Endothelial cell of umbilical vein (primary cell): ENCODE data around the gene PMFBP1. TPM values are rescaled to one million over a fixed set of nuclear protein-coding genes. Genes with fewer than 3 reads are reported as not detected.

Source experiments
- BruUV-seq: library from RNA; stranded (reverse); fragments of 400-500 nt; replicated peaks from 2 replicates; lab custom pipeline; 2021; lab: Mats Ljungman, UMichigan
- CTCF ChIA-PET: fragments of 300-600, 350-600 bp; sonication (Branson Sonifier 250); formaldehyde crosslinking; loops from one replicate; lab custom pipeline; 2021; ENCODE audit warnings: antibody characterized with exemption, inconsistent platforms; lab: Charles Lee
- POLR2A ChIA-PET: fragments of 300-600, 350-600 bp; sonication (Branson Sonifier 250); formaldehyde crosslinking; loops from one replicate; lab custom pipeline; 2021; ENCODE audit warnings: antibody characterized with exemption, inconsistent platforms; lab: Charles Lee
- DNase-seq: peaks from one replicate; pipeline ENCODE4 v3.0.0-alpha.2; 2011; ENCODE audit warnings: low read depth, low spot score
- FAIRE-seq: peaks from 2 replicates; lab custom pipeline; 2011; peaks lifted over from hg19 to GRCh38; lab: Jason Lieb, UNC
- H2AFZ ChIP-seq: 2 replicates; pipeline ENCODE4 v1.6.0; 2012; ENCODE audit warnings: low read depth, low read length, control low read depth, inconsistent platforms
- H3K27ac ChIP-seq: 2 replicates; pipeline ENCODE4 v1.5.1; 2011; ENCODE audit warnings: low read depth, mild to moderate bottlenecking, control low read depth, low read length, moderate library complexity; ENCODE audit not compliant: insufficient read depth
- H3K27me3 ChIP-seq, 2 experiments: 2 replicates each; pipeline versions ENCODE4 v1.6.0 to v1.6.1; 2011; ENCODE audit warnings: low read length in 2 of 2, mixed read lengths in 1 of 2; ENCODE audit not compliant: control insufficient read depth in 2 of 2, insufficient read depth in 2 of 2
- H3K36me3 ChIP-seq, 2 experiments: 2 replicates in 1 of 2; 3 replicates in 1 of 2; pipeline ENCODE4 v1.5.1; 2011; ENCODE audit warnings: low read length in 2 of 2, mild to moderate bottlenecking in 1 of 2, moderate library complexity in 1 of 2; ENCODE audit not compliant: control insufficient read depth in 2 of 2, insufficient read depth in 2 of 2; ENCODE audit errors: extremely low read depth in 1 of 2
- H3K4me1 ChIP-seq: 3 replicates; pipeline ENCODE4 v1.5.1; 2011; ENCODE audit warnings: mild to moderate bottlenecking, low read length; ENCODE audit not compliant: control insufficient read depth, insufficient read depth; ENCODE audit errors: extremely low read depth
- H3K4me2 ChIP-seq: 2 replicates; pipeline ENCODE4 v1.6.1; 2011; ENCODE audit warnings: low read length, control low read depth, mixed read lengths; ENCODE audit not compliant: insufficient read depth
- H3K4me3 ChIP-seq, 3 experiments: fragments of 200-600 bp in 1 of 3; sonication (generic), shearing (Covaris generic) in 1 of 3; replicated peaks in 1 of 3; 2 replicates each; pipeline ENCODE4 v1.5.1; 2011 to 2016; ENCODE audit warnings: control low read depth in 3 of 3, low read length in 3 of 3, mild to moderate bottlenecking in 2 of 3, inconsistent platforms in 1 of 3, low read depth in 1 of 3, moderate library complexity in 1 of 3; ENCODE audit not compliant: insufficient read depth in 1 of 3
- H3K79me2 ChIP-seq: 2 replicates; pipeline ENCODE4 v1.6.0; 2012; ENCODE audit warnings: low read length, inconsistent platforms; ENCODE audit not compliant: control insufficient read depth, insufficient read depth
- H3K9ac ChIP-seq: replicated peaks from 2 replicates; pipeline ENCODE3; 2011; ENCODE audit warnings: low read length, control low read depth; ENCODE audit not compliant: insufficient read depth; ENCODE audit errors: extremely low read depth
- H3K9me1 ChIP-seq: replicated peaks from 3 replicates; pipeline ENCODE4 v1.6.0; 2011; ENCODE audit warnings: mild to moderate bottlenecking, low read length; ENCODE audit not compliant: control insufficient read depth, insufficient read depth; ENCODE audit errors: extremely low read depth
- H3K9me3 ChIP-seq: replicated peaks from 2 replicates; pipeline ENCODE4 v1.5.1; 2012; ENCODE audit warnings: low read length, inconsistent platforms; ENCODE audit not compliant: control insufficient read depth, insufficient read depth
- H4K20me1 ChIP-seq: replicated peaks from 2 replicates; pipeline ENCODE3; 2011; ENCODE audit warnings: mild to moderate bottlenecking, low read length; ENCODE audit not compliant: control insufficient read depth, insufficient read depth; ENCODE audit errors: extremely low read depth
- EZH2 ChIP-seq: IDR thresholded peaks from 2 replicates; pipeline ENCODE4 v1.6.1; 2012; ENCODE audit warnings: borderline replicate concordance, low read depth, mild to moderate bottlenecking, moderate library complexity, low read length, inconsistent platforms; ENCODE audit not compliant: severe bottlenecking
- FOS ChIP-seq: IDR thresholded peaks from 2 replicates; pipeline ENCODE4 v1.6.1; 2011; ENCODE audit warnings: mild to moderate bottlenecking, low read length, moderate library complexity, borderline replicate concordance; ENCODE audit not compliant: insufficient read depth
- GATA2 ChIP-seq: IDR thresholded peaks from 2 replicates; pipeline ENCODE4 v1.7.0; 2011; ENCODE audit warnings: low read depth, mild to moderate bottlenecking, moderate library complexity, mixed read lengths, low read length; ENCODE audit not compliant: insufficient read length, insufficient read depth
- JUN ChIP-seq: IDR thresholded peaks from 2 replicates; pipeline ENCODE4 v1.6.1; 2011; ENCODE audit warnings: borderline replicate concordance, low read depth; ENCODE audit not compliant: insufficient read length, insufficient read depth
- MAX ChIP-seq: IDR thresholded peaks from 2 replicates; pipeline ENCODE4 v1.6.1; 2011; ENCODE audit not compliant: insufficient read depth, insufficient read length
- MYC ChIP-seq: IDR thresholded peaks from one replicate; pipeline ENCODE4 v1.6.1; 2011; ENCODE audit warnings: mild to moderate bottlenecking, low read depth, low read length
- POLR2AphosphoS5 ChIP-seq: IDR thresholded peaks from 2 replicates; pipeline ENCODE4 v1.6.1; 2012; ENCODE audit warnings: low read depth, mild to moderate bottlenecking, control low read depth, low read length, moderate library complexity; ENCODE audit not compliant: insufficient read depth
- dilution Hi-C: fragments of 300-500 bp; cut with MboI; formaldehyde crosslinking; loops from one replicate; pipeline ENCODE4 v1.15.0; 2019; ENCODE audit warnings: low sequenced_read_pairs; ENCODE audit not compliant: extremely low pct_ligation_motif_present
- intact Hi-C: fragments of 100-400 bp; cut with micrococcal nuclease; formaldehyde crosslinking; loops from one replicate; pipeline ENCODE4 v1.10.0; 2022
- polyA plus RNA-seq, 4 experiments: library from polyadenylated mRNA; depleted of rRNA in 3 of 4; stranded (reverse) in 3 of 4; unstranded in 1 of 4; fragments of >200 nt; gene quantifications; 2 replicates each; pipeline versions ENCODE4 v1.2.1 to v1.2.3, GENCODE V29; 2011 to 2012; ENCODE audit warnings: missing spikeins in 1 of 4
- total RNA-seq: library from RNA; stranded (reverse); gene quantifications from 2 replicates; pipeline ENCODE4 v1.2.3, GENCODE V29; 2021
- TF ChIP-seq, protein P1 (sequence below), 2 donors: IDR thresholded peaks; 1 replicate in 1 of 2; 2 replicates in 1 of 2; pipeline ENCODE4 v1.5.1; 2011; ENCODE audit warnings: low read length in 2 of 2, mild to moderate bottlenecking in 2 of 2, moderate library complexity in 2 of 2, control low read depth in 1 of 2, inconsistent platforms in 1 of 2, low read depth in 1 of 2; ENCODE audit not compliant: insufficient read depth in 1 of 2; ENCODE audit errors: extremely low read depth in 1 of 2

PMFBP1 gene
- total and polyA plus RNA-seq, 2 donors (not counting 3 experiments of a cell fraction or from before 2014, with no cell fraction given), result 0.12 to 0.42 TPM

DNA sequence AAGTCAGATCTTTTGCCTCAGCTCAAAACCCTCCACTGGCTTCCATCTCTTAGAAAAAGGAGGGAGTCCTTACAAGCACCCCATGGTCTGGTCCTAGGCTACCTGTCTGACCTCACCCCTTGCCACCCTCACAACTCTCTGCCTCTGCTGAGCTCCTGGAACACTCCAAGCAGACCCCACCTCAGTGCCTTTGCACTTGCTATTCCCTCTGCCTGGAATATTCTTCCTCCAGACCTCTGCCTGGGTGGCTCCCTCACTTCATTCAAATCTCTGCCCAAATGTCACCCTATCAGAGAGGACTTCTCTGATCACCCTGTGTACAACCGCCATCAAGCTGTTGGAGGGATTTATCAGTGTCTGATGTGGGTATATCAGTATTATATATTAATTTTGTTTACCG lies 37.4 kb downstream of the PMFBP1 start:
- H3K9me3 ChIP-seq, result no peaks in the 10 kb centered on the region
- CTCF ChIA-PET, result interaction anchor here (1.8 kb wide), 1 partner anchor 10 kb away, joined by 9 read pairs; no protein-coding TSS in a partner anchor
- FAIRE-seq, result no peak

More for the DNA sequence above, 37.4 kb downstream of the PMFBP1 start:
- dilution Hi-C loops, result loop anchor here (25.0 kb wide), 1 partner anchor 328 kb away; no protein-coding TSS in a partner anchor
- H3K9me1 ChIP-seq, result no peaks in the 10 kb centered on the region
- POLR2A ChIA-PET, result no interaction called here
- no TSS peak for BruUV-seq
- no peak overlapping the region for H2AFZ ChIP-seq
- H4K20me1 ChIP-seq, result no peaks in the 10 kb centered on the region
- H3K27ac ChIP-seq, result no peak overlapping the region
- no peaks in the 10 kb centered on the region for H3K79me2 ChIP-seq
- H3K36me3 ChIP-seq, result no peaks in the 10 kb centered on the region
- H3K27me3 ChIP-seq, result peaks cover 0 to 3% of the 10 kb centered on the region in 2 experiments
- H3K4me1 ChIP-seq, result no peaks in the 10 kb centered on the region
- no peak for TF ChIP-seq MYC
- TF ChIP-seq FOS, result no peak
- TF ChIP-seq MAX, result no peak
- no peak for TF ChIP-seq GATA2
- TF ChIP-seq EZH2, result no peak
- TF ChIP-seq, protein P1, sequence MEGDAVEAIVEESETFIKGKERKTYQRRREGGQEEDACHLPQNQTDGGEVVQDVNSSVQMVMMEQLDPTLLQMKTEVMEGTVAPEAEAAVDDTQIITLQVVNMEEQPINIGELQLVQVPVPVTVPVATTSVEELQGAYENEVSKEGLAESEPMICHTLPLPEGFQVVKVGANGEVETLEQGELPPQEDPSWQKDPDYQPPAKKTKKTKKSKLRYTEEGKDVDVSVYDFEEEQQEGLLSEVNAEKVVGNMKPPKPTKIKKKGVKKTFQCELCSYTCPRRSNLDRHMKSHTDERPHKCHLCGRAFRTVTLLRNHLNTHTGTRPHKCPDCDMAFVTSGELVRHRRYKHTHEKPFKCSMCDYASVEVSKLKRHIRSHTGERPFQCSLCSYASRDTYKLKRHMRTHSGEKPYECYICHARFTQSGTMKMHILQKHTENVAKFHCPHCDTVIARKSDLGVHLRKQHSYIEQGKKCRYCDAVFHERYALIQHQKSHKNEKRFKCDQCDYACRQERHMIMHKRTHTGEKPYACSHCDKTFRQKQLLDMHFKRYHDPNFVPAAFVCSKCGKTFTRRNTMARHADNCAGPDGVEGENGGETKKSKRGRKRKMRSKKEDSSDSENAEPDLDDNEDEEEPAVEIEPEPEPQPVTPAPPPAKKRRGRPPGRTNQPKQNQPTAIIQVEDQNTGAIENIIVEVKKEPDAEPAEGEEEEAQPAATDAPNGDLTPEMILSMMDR (IDR thresholded peaks at IDR 0.05; ENCODE audit: extremely low read depth in 1 of 2, insufficient read depth in 1 of 2, low read depth in 1 of 2, low read length in 2 of 2), result no peak
- no peak for TF ChIP-seq JUN
- no peak for TF ChIP-seq POLR2AphosphoS5
- H3K4me2 ChIP-seq, result no peak overlapping the region
- no peak overlapping the region for H3K4me3 ChIP-seq
- H3K9ac ChIP-seq, result no peak overlapping the region
- intact Hi-C loops, result no loop called here
- DNase-seq, result no peak
